ENCODE results near the gene QARS1.

- TF ChIP-seq BHLHE40 (IDR thresholded peaks at IDR 0.05; ENCODE audit: borderline replicate concordance) (no peak), SUZ12 (IDR thresholded peaks at IDR 0.05) (no peak), CTBP1 (IDR thresholded peaks at IDR 0.05; ENCODE audit: borderline replicate concordance) (no peak), LEF1 (IDR thresholded peaks at IDR 0.05; ENCODE audit: borderline replicate concordance) (no peak), TARDBP (IDR thresholded peaks at IDR 0.05) (no peak), HDGF (IDR thresholded peaks at IDR 0.05; ENCODE audit: borderline replicate concordance) (no peak), FOXM1 (IDR thresholded peaks at IDR 0.05; ENCODE audit: borderline replicate concordance) (no peak), PKNOX1 (IDR thresholded peaks at IDR 0.05) (no peak), SP1 (IDR thresholded peaks at IDR 0.05) (no peak), ARNT (IDR thresholded peaks at IDR 0.05) (no peak)
Observed at GRCh38 chr3:49058011-49058410, 46.5 kb downstream of the QARS1 start.

Data from HEK293T (cell line).